Activated CD8-positive, alpha-beta memory T cell treated with anti-CD3 and anti-CD28 coated beads for 48 hours (primary cell): ENCODE results near the gene CCDC88C.
A peak's percentile ranks its signal among the peaks of the same experiment; 100 is the strongest.
"Not testable (repeated sequence)": the region's sequence is repeated elsewhere in the genome, so short reads cannot be mapped to it uniquely, and the experiment has no call there.

Source experiments
- DNase-seq, 3 experiments: peaks; one replicate each; pipeline ENCODE4 v3.0.0-alpha.2; 2020; ENCODE audit warnings: low read depth in 2 of 3, low spot score in 2 of 3

CCDC88C gene

GRCh38 chr14:91417120-91417982 is at the start of gene CCDC88C:
Gene CCDC88C, minus strand, starts transcription at chr14:91417820. Its CDS starts 130 bp downstream, at chr14:91417690.
- DNase-seq, result peak in 1 of 3 experiments; percentile 63

- no peak for DNase-seq
These were observed 48.6 kb upstream of the CCDC88C start for GRCh38 chr14:91466192-91466591.

GRCh38 chr14:91464615-91465205 is 47.1 kb upstream of the CCDC88C start:
- DNase-seq, result no peak

- no peak for DNase-seq
These were observed 41.0 kb upstream of the CCDC88C start for GRCh38 chr14:91458612-91459011.

- no peak for DNase-seq
These were observed 38.7 kb upstream of the CCDC88C start for GRCh38 chr14:91456283-91456682.

GRCh38 chr14:91454580-91454979 is 37.0 kb upstream of the CCDC88C start:
- DNase-seq, result no peak

- DNase-seq, result no peak
These were observed 36.5 kb upstream of the CCDC88C start for GRCh38 chr14:91454155-91454554.

- DNase-seq, result no peak
These were observed 36.1 kb upstream of the CCDC88C start for GRCh38 chr14:91453744-91454143.

GRCh38 chr14:91444335-91445020 is 26.9 kb upstream of the CCDC88C start:
- DNase-seq, result no peak

- DNase-seq, result no peak
These were observed 21.7 kb upstream of the CCDC88C start for GRCh38 chr14:91439345-91439744.

GRCh38 chr14:91438845-91439244 is 21.2 kb upstream of the CCDC88C start:
- no peak for DNase-seq

GRCh38 chr14:91436266-91436665 is 18.6 kb upstream of the CCDC88C start:
- not testable (repeated sequence) for DNase-seq

- DNase-seq, result no peak
These were observed 11.8 kb upstream of the CCDC88C start for GRCh38 chr14:91429385-91429784.

- not testable (repeated sequence) for DNase-seq
These were observed 11.3 kb upstream of the CCDC88C start for GRCh38 chr14:91428931-91429330.

- DNase-seq, result not testable (repeated sequence)
These were observed 7.9 kb upstream of the CCDC88C start for GRCh38 chr14:91425531-91425944.

GRCh38 chr14:91424813-91425530 is 7.4 kb upstream of the CCDC88C start:
- DNase-seq, result no peak

- no peak for DNase-seq
These were observed 3.1 kb upstream of the CCDC88C start for GRCh38 chr14:91420686-91421085.

GRCh38 chr14:91419451-91419850 is 1.8 kb upstream of the CCDC88C start:
- DNase-seq, result no peak

- DNase-seq, result no peak
These were observed 1.4 kb upstream of the CCDC88C start for GRCh38 chr14:91419044-91419397.

GRCh38 chr14:91418387-91419043 is 895 bp upstream of the CCDC88C start:
- DNase-seq, result peak; percentile 60 to 94 (median 77)

- DNase-seq, result no peak
These were observed 365 bp upstream of the CCDC88C start for GRCh38 chr14:91417983-91418386.
